Smooth muscle cell (in vitro differentiated cells): Measurements from ENCODE around the gene CST2. TPM values are rescaled to one million over a fixed set of nuclear protein-coding genes. Genes with fewer than 3 reads are reported as not detected.

ENCODE experiments used
- DNase-seq: peaks from one replicate; lab custom pipeline; 2025; ENCODE audit not compliant: unreplicated experiment; lab: John Stamatoyannopoulos, UW
- H2AFZ ChIP-seq: fragments of 200-600 bp; sonication (generic); 2 replicates; pipeline ENCODE4 v1.6.0; 2016; ENCODE audit warnings: antibody characterized with exemption, low read depth, mild to moderate bottlenecking
- H3F3A ChIP-seq: fragments of 200-600 bp; sonication (generic); 2 replicates; pipeline ENCODE4 v1.6.0; 2017; ENCODE audit warnings: antibody characterized with exemption, low read depth
- H3K27ac ChIP-seq: fragments of 200-600 bp; sonication (generic); 2 replicates; pipeline ENCODE4 v1.5.1; 2016; ENCODE audit warnings: low read depth, mild to moderate bottlenecking
- H3K27me3 ChIP-seq: fragments of 200-600 bp; sonication (generic); 2 replicates; pipeline ENCODE4 v1.6.1; 2016; ENCODE audit warnings: low read depth, mild to moderate bottlenecking
- H3K36me3 ChIP-seq: fragments of 200-600 bp; sonication (generic); 2 replicates; pipeline ENCODE4 v1.5.1; 2016; ENCODE audit warnings: low read depth
- H3K4me1 ChIP-seq: fragments of 200-600 bp; sonication (generic); 2 replicates; pipeline ENCODE4 v1.5.1; 2016; ENCODE audit warnings: low read depth
- H3K4me2 ChIP-seq: fragments of 200-600 bp; sonication (generic); 2 replicates; pipeline ENCODE4 v1.6.0; 2016; ENCODE audit warnings: mild to moderate bottlenecking
- H3K4me3 ChIP-seq: fragments of 200-600 bp; sonication (generic); 2 replicates; pipeline ENCODE4 v1.5.1; 2016; ENCODE audit warnings: mild to moderate bottlenecking
- H3K79me2 ChIP-seq: fragments of 200-600 bp; sonication (generic); 2 replicates; pipeline ENCODE4 v1.6.0; 2016; ENCODE audit warnings: low read depth, mild to moderate bottlenecking
- H3K9ac ChIP-seq: fragments of 200-600 bp; sonication (generic); 2 replicates; pipeline ENCODE4 v1.6.0; 2016; ENCODE audit warnings: low read depth
- H3K9me3 ChIP-seq: fragments of 200-600 bp; sonication (generic); replicated peaks from 2 replicates; pipeline ENCODE4 v1.5.1; 2016; ENCODE audit warnings: low read depth
- H4K20me1 ChIP-seq: fragments of 200-600 bp; sonication (generic); 2 replicates; pipeline ENCODE4 v1.6.0; 2016; ENCODE audit warnings: low read depth
- CTCF ChIP-seq: fragments of 200-600 bp; sonication (generic); IDR thresholded peaks from 2 replicates; pipeline ENCODE4 v1.5.1; 2017; ENCODE audit warnings: borderline replicate concordance, mild to moderate bottlenecking, antibody characterized with exemption; ENCODE audit not compliant: insufficient read depth, poor library complexity, severe bottlenecking
- WGBS: methylation state at CpG from one replicate; pipeline ENCODE4 v1.1.7; 2016; ENCODE audit warnings: low lambda C conversion rate; 5-methylcytosine and 5-hydroxymethylcytosine counted together
- polyA plus RNA-seq: library from polyadenylated mRNA; unstranded; fragments of >200 nt; fragmentation: Nextera tagmentation; extraction: Ambion mirVana; gene quantifications from 2 replicates; pipeline ENCODE4 v1.2.1, GENCODE V29; 2016
- total RNA-seq: library from RNA; depleted of rRNA; stranded (reverse); fragments of >200 nt; gene quantifications from 2 replicates; pipeline ENCODE4 v1.2.3, GENCODE V29; 2014

CST2 gene
- total and polyA plus RNA-seq, 2 experiments from 2014 or later = 2.0 TPM; not detected in 1

GRCh38 chr20:23856736-23857135, 30.2 kb upstream of the CST2 start:
- DNase-seq = no peak
- no peaks in the 10 kb centered on the region for H3F3A ChIP-seq
- WGBS = 77% methylated on average over 5 of the region's 5 CpGs
- no peak overlapping the region for H3K9ac ChIP-seq
- no peaks in the 10 kb centered on the region for H3K79me2 ChIP-seq
- H2AFZ ChIP-seq = no peak overlapping the region
- no peaks in the 10 kb centered on the region for H3K27me3 ChIP-seq
- H3K36me3 ChIP-seq = no peaks in the 10 kb centered on the region
- H3K27ac ChIP-seq = no peak overlapping the region
- H3K9me3 ChIP-seq = no peaks in the 10 kb centered on the region
- H3K4me2 ChIP-seq = no peak overlapping the region
- H3K4me1 ChIP-seq = no peaks in the 10 kb centered on the region
- H3K4me3 ChIP-seq = no peak overlapping the region
- TF ChIP-seq CTCF = no peak
- H4K20me1 ChIP-seq = no peaks in the 10 kb centered on the region

GRCh38 chr20:23856226-23856625, 29.7 kb upstream of the CST2 start:
- Histone ChIP-seq H3F3A (no peaks in the 10 kb centered on the region), H2AFZ (no peak overlapping the region)
- WGBS = 95% methylated on average over 5 of the region's 5 CpGs

GRCh38 chr20:23841693-23842092, 15.2 kb upstream of the CST2 start:
- no peaks in the 10 kb centered on the region for H3F3A ChIP-seq
- WGBS = 88% methylated on average over 2 of the region's 2 CpGs
- no peak for DNase-seq
- H3K9ac ChIP-seq = no peak overlapping the region
- no peaks in the 10 kb centered on the region for H4K20me1 ChIP-seq
- H3K4me2 ChIP-seq = no peak overlapping the region
- no peaks in the 10 kb centered on the region for H3K79me2 ChIP-seq
- H3K4me3 ChIP-seq = no peak overlapping the region
- H3K36me3 ChIP-seq = no peaks in the 10 kb centered on the region
- H3K9me3 ChIP-seq = no peaks in the 10 kb centered on the region
- no peak for TF ChIP-seq CTCF
- no peak overlapping the region for H3K27ac ChIP-seq
- no peaks in the 10 kb centered on the region for H3K4me1 ChIP-seq
- H2AFZ ChIP-seq = no peak overlapping the region
- H3K27me3 ChIP-seq = no peaks in the 10 kb centered on the region

More at GRCh38 chr20:23856226-23856625, 29.7 kb upstream of the CST2 start:
- H3K27me3 ChIP-seq = no peaks in the 10 kb centered on the region
- H4K20me1 ChIP-seq = no peaks in the 10 kb centered on the region
- TF ChIP-seq CTCF = no peak
- no peak overlapping the region for H3K4me3 ChIP-seq
- H3K36me3 ChIP-seq = no peaks in the 10 kb centered on the region
- H3K4me1 ChIP-seq = no peaks in the 10 kb centered on the region
- no peak overlapping the region for H3K4me2 ChIP-seq
- no peaks in the 10 kb centered on the region for H3K9me3 ChIP-seq
- no peaks in the 10 kb centered on the region for H3K79me2 ChIP-seq
- H3K27ac ChIP-seq = no peak overlapping the region
- H3K9ac ChIP-seq = no peak overlapping the region
- no peak for DNase-seq

GRCh38 chr20:23835716-23836115, 9.2 kb upstream of the CST2 start:
- H3K79me2 ChIP-seq = no peaks in the 10 kb centered on the region
- no peak overlapping the region for H3K4me3 ChIP-seq
- no peak overlapping the region for H2AFZ ChIP-seq
- H3K27ac ChIP-seq = no peak overlapping the region
- peaks cover 5% of the 10 kb centered on the region for H3F3A ChIP-seq
- no peaks in the 10 kb centered on the region for H3K9me3 ChIP-seq
- H3K4me1 ChIP-seq = no peaks in the 10 kb centered on the region
- H4K20me1 ChIP-seq = no peaks in the 10 kb centered on the region
- DNase-seq = no peak
- no peak for TF ChIP-seq CTCF
- no peaks in the 10 kb centered on the region for H3K27me3 ChIP-seq
- H3K36me3 ChIP-seq = no peaks in the 10 kb centered on the region
- 75% methylated on average over 4 of the region's 4 CpGs for WGBS
- no peak overlapping the region for H3K4me2 ChIP-seq
- H3K9ac ChIP-seq = no peak overlapping the region
